ACHN (cell line): Measurements from ENCODE around the gene REV3L.

Experiments
- DNase-seq: peaks from one replicate; pipeline ENCODE4 v3.0.0-alpha.2; 2015
- in situ Hi-C: cut with HindIII; loops from 2 replicates; pipeline ENCODE4 v1.10.0; 2017; ENCODE audit warnings: low sequenced_read_pairs, low pct_ligation_motif_present, low pct_unique_long_range_greater_than_20kb

REV3L gene

DNA sequence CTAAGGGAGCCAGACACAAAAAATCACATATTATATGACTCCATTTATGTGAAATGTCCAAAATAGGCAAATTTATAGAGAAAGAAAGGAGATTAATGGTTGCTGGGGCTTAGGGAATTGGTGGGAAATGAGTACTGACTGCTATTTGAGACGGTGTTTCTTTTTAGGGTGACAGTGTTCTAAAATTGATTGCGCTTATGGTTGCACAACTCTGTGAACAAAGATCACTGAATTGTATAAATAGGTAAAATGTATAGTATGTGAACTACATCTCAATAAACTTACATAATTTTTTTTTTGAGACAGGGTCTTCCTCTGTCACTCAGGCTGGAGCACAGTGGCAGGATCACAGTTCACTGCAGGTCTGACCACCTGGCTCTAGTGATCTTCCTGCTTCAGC lies 45.4 kb downstream of the REV3L start:
- in situ Hi-C loops = no loop called here
- no peak for DNase-seq

DNA sequence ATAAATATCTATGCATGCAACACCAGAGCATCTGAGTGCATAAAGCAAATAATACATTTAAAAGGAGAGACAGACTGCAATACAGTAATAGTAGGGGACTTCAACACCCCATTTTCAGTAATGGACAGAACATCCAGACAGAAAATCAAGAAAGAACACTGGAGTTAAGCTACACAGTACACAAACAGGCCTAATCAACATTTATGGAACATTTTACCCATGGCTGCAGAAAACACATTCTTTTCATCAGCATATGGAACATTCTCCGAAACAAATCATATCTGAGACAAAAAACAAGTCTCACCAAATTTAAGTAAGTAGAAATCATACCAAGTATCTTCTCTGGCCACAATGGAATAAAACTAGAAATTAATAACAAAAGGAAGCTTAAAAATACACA lies 50.5 kb downstream of the REV3L start:
- DNase-seq = no peak
- in situ Hi-C loops = no loop called here

DNA sequence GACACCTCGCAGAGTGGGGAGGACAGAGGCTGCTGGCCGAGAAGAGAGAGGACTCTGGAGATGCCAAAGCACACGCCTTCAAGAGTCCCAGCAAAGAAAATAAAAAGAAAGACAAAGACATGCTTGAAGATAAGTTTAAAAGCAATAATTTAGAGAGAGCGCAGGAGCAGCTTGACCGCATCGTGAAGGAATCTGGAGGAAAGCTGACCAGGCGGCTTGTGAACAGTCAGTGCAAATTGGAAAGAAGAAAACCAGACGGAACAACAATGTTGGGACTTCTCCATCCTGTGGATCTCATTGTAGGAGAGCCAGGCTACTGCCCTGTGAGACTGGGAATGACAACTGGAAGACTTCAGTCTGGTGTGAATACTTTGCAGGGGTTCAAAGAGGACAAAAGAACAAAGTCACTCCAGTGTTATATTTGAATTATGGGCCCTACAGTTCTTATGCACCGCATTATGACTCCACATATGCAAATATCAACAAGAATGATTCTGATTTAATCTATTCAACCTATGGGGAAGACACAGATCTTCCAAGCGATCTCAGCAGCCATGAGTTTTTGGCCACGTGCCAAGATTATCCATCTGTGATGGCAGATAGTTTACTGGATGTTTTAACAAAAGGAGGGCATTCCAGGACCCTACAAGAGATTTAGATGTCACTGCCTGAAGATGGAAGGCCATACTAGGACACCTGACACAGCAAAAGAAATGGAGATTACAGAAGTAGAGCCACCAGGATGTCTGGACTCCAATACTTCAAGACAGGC lies 52.2 kb downstream of the REV3L start:
- no peak for DNase-seq
- in situ Hi-C loops = no loop called here

DNA sequence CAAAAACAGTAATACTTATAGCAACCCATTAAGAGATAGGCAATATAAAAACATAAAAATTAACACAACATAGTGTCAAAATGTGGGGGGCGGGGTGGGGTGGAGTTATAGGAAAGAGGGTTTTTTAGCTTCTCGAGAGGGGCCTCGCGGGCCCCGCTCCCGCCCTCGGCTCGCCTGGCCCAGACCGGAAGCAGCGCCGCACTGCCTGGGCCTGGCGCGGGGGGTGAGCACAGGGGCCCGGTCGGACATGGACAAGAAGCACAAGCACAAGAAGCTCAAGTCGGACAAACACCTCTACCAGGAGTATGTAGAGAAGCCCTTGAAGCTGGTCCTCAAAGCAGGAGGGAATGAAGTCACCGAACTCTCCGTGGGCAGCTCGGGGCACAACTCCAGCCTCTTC lies 53.4 kb downstream of the REV3L start:
- DNase-seq = no peak
- in situ Hi-C loops = no loop called here

DNA sequence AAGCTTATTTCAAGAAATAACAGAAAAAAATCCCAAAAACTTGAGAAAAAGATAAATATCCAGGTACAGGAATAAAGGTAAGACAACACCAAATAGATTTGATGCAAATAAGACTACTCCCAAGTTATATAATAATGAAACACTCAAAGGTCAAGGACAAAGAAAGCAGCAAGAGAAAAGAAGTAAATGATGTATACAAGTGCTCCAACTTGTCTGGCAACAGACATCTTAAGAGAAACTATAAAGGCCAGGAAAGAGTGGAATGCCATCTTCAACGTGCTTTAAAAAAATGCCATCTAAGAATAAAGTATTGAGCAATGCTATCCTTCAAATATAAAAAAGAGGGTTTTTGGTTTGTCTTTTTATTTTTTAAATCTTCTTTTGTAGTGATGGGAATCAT lies 54.2 kb downstream of the REV3L start:
- in situ Hi-C loops = no loop called here
- DNase-seq = peak; percentile 8

DNA sequence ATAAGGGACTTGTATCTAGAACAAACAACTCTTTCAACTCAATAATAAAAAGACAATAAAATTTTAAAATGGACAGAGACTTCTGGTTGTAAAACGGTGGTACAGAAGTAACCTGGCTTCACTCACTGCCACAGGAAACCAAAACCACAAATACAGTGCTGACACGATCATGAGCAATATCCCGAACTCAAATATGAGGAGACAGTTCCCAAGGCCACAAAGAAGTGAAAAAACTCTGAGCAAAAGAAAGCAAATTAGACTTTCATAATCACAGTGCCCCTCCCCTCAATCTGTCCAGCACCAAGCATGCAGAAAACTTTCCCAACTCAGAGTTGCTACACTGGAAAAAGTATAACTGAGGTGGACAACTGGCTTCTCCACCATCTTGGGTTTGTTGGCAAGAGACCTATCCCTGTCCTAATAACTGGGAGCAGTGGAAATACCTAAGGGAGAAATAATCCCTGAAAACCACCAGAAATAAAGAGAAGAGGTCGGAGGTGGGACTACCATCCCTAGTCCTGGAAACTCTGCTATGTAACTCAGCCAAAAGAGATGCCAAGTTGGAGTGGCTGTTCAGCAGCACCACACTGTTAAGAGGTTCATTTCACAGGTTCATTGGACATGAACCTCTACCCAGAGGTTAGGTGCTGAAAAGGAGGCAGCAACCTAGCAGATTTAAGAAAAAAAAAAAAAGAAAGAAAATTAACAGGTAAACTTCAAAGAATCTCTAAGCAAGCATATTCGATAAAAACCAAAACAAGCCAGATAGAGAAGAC lies 55.5 kb downstream of the REV3L start:
- in situ Hi-C loops = no loop called here

DNA sequence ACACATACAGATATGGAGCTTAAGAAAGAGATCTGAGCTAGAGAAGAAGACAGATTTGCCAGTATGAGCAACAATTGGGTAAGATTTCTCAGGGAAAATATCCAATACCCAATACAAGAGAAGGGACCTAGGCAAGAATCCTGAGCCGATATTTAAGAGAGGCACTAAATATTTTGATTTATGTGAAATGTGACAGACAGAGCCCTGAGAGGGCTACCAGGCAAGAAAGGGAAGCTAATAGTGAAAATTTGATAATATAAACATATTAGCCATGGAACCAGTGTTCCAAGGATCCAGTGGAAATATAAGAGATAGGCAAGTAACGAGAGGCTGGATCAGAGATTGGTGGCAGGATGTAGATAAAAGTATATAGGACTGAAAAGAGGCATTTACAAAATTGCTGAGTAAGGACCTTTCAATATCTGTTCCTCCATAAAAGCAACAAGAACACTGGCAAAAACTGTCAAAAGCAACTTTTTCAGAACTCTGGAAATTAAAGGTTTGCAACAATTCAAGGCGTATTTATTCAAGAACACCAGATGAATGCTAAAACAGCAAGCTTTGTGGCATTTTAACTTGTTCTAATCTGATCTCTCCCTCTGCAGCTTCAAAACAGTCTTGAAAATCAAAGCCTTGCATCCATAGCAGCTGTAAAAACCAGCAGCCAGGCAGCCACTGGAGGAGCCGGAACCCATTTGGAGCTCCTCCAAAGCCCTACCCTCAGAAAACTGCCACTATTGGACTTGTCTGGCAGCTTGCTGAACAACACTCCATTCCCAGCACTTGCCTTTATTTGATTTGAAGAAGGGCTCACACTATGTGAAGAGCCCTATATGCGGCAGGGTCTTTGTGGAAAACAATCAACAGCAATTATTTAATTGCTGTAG lies 58.8 kb downstream of the REV3L start:
- in situ Hi-C loops = no loop called here
- DNase-seq = peak; percentile 44

More for the DNA sequence above, 55.5 kb downstream of the REV3L start:
- peak; percentile 57 for DNase-seq

DNA sequence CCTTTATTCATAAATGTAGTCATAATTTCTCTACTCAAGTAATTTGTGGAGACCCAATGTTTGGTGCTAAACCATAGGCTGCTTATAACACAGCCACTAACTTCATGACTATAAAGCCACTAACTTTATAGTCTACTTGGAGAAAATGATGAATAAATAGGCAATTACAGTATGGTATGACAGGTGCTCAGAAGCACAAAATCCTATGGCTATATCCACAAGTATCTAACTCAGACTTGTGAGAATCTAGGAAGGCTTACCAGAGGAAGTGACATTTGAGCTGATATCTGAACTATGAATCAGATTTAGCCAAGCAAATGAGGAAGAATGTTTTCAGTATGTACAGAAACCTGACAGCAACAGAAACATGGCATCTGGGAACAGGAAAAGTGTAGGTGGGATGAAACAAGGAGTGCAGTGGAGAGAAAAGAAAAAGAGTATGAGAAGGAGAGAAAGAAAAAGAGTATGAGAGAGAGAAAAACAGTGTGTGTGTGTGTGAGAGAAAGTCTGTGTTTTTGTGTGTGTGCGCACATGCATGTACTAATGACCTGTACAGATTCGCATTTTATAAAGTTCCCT lies 59.9 kb downstream of the REV3L start:
- DNase-seq = no peak
- in situ Hi-C loops = no loop called here

DNA sequence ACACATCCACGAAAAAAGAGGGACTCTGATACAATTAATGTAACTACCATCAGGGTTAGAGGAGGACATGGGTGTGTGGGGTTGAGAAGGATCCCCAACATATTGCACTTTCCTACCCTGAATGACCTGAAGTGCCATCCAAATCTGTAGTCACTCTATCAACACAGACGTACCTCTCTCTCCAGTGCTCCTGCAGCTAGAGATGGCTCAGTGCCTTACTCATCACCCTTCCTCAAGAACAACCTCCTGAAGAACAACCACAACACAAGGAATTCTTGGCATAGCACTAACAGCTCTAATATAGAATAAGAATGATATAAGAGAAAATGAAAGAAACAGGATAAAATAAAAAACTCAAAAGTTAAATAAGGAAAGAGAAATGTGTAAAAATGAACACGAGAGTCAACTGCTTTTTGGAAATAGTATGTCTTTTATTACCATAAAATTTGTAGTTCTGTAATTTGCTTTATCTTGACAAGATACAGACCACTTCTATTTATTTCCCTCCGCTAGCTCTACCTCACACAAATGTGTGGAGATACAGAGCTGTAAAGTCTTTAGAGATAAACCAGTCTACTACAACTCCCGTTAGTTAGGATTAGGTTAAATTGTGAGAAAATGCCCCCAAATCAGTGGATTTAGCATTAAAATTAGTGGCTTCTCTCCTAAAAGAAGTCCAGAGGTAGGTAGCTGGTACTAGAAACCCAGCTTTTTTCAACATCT lies 63.9 kb downstream of the REV3L start:
- DNase-seq = peak; percentile 20
- in situ Hi-C loops = no loop called here

DNA sequence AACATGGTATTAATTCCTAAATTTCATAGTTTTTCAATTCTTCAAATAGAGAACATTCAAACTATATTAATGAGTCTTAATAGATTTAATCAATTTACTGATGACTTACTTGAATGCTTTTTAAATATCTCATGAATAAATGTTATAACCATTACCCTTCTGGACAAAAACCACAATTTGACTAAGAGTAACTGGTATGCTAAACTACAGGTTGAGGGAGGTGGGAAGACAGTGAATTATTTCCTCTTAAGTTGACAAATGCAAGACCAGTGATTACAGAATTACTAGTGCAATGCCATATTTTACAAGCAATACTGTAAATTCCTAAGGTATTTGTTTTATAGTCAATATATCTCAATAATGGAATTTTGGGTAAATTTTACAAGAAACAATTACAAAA lies 65.1 kb downstream of the REV3L start:
- DNase-seq = no peak
- in situ Hi-C loops = no loop called here

DNA sequence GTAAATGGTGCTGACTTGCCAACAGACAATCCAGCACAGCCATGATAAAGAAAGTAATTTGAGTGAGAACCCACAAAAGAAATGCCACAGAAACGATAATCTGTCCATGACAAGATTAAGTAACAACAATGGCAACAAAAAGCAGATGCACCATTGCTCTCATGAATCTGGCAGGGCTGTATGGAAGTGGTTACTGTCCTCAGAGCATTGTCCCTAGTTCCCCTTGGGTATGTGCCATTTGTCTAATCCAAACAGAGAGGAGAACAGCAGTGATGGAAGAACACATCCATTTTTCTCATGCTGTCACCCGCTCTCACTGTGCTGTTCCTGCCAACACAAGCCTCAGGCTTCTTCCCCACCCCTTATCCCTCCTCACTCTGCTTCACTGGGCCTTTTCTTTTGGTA lies 65.8 kb downstream of the REV3L start:
- in situ Hi-C loops = no loop called here
- DNase-seq = no peak

DNA sequence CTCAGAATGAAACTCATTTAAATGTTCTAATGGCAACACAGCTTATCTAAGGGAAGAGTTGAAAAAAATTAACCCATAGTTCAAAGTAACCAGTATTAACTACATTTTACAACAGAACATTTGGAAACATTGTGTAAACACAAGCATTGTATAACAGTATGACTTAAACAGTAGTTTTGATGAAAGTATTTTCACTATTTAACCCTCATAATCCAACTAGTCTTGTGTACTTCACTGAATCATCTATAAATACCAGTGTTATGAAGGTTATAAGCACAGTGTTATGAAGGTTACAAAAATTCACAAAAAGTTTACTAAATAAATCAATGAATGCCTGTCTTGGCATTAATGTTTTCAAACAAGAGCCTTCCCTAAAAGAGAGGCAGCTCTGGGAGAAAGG lies 66.5 kb downstream of the REV3L start:
- in situ Hi-C loops = no loop called here

DNA sequence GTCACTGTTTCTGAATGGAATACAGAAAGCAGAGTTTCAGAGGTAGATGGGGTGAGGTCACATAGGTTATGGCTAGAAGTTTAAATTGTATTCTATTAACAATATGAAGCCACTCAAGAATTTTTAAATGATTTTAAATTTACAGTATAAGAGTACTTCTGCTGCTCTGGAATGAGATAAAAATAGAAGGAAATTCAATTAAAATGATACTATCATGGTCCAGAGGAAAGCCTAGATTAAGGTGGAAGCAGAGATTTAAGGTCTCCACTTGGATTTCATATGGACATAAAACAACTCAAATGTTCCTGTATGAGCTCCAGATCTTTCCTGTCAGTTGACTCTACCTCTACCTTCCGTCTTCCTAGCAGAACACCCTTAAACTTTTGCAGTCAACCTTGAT lies 68.6 kb downstream of the REV3L start:
- DNase-seq = no peak
- in situ Hi-C loops = no loop called here

More for the DNA sequence above, 66.5 kb downstream of the REV3L start:
- DNase-seq = no peak

DNA sequence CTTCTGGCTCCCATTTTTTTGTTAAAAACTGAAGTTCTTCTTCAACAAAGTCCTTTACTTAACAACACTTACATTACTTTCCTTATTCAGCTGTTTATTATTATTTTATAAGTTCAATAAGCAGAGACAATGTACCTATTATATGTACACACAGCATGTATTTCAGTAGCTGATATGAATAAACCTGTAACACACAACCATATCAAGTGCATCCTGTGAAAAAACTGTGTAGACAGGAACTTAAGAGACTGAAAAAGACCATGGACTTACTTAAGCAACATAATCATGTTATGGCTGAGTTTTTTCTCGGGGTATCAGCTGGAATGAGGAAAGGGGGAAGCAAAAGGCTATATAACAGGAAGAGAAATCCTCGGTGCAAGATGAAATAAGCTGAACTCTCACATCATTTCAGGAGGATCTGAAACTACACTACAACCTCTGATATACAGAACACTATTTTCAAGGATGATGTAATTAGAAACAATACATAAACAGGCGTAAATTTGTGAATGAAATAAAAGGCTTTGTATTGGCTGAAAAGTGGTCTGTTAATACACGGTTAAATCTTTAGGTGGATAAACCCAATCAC lies 70.9 kb downstream of the REV3L start:
- in situ Hi-C loops = no loop called here
- no peak for DNase-seq

DNA sequence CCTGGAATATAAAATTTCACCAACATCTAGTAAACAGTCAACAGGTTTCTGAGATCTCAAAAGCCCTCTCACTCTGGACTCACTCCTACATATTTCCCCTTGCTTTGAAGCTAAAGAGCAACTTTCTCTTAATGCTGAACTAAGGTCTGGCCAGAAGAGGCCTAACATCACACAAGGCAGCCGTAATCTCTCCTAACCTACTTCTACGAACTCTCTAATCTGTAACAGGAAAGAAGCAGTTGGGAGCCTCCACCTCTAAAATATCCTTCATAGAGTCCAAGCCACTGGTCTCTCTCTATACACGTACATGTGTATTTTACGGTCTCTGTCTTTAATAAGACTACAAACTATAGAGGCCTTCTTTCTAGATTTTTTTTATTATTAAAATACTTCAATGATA lies 72.0 kb downstream of the REV3L start:
- in situ Hi-C loops = no loop called here

DNA sequence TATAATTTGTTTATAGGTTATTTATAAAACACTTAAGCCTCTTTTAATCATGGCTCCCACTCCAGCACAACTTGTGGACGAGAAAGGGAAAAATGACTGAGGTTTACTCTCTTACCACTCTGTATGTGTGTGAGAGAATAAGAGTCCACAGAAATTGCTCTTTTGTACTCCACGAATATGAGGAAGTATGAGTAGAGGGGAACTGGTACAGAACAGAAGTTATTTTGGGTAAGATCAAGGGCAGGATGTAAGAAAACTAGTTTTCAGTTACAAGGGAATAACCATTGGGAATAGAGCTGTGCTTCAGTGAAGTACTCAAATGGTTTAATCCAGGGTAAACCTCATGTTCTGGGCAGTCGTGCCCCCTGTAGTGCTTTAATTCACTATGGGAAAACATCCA lies 72.6 kb downstream of the REV3L start:
- in situ Hi-C loops = no loop called here
- DNase-seq = no peak

More for the DNA sequence above, 72.0 kb downstream of the REV3L start:
- DNase-seq = no peak

DNA sequence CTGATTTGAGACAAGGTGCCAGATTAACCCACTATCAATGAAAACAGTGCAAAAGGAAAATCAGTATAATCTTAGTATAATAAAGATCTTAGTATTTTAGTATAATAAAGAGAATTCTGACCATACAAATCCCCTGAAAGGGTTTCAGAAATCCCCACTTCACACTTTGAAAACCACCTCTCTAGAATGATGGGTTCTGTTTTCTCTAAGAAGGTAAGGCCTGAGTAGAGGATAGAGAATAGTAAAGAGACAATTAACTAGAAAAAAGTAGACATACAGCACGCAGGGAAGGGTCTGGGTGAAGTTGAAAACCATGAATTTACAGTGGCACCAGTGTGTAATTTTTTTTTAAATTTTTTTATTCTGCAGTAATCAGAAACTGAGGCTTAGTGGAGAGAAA lies 73.6 kb downstream of the REV3L start:
- in situ Hi-C loops = no loop called here
- DNase-seq = no peak

DNA sequence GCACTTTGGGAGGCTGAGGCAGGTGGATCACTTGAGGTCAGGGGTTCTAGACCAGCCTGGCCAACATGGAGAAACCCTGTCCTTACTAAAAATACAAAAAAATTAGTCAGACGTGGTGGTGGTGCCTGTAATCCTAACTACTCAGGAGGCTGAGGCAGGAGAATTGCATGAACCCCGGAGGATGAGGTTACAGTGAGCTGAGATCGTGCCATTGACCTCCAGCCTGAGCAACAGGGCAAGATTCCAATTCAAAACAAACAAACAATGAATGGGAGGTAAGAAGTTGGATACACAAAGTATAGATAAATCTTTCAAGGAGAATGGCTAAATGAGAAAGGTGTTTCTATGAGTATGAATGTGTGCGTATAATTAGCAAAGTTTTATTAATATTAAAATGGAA lies 75.3 kb downstream of the REV3L start:
- in situ Hi-C loops = no loop called here
- DNase-seq = no peak
